Stimulated activated naive CD8-positive, alpha-beta T cell treated with anti-CD3 and anti-CD28 coated beads, Interleukin-15, Interleukin-2, amounts not matched to agents 100 ng/mL and 50 ng/mL, for 24 hours (primary cell): ENCODE data around the gene ELANE.
"Not testable (repeated sequence)": the region's sequence is repeated elsewhere in the genome, so short reads cannot be mapped to it uniquely, and the experiment has no call there.

Experiments used
- H3K27ac Mint-ChIP-seq: one replicate; pipeline ENCODE4 v1.8.0; 2021; ENCODE audit warnings: mild to moderate bottlenecking, mixed read lengths
- H3K27me3 Mint-ChIP-seq: one replicate; pipeline ENCODE4 v1.8.0; 2021; ENCODE audit warnings: mixed read lengths
- H3K36me3 Mint-ChIP-seq: one replicate; pipeline ENCODE4 v1.8.0; 2021; ENCODE audit warnings: low read depth, mixed read lengths
- H3K4me1 Mint-ChIP-seq: one replicate; pipeline ENCODE4 v1.8.0; 2021; ENCODE audit warnings: low read depth, mixed read lengths
- H3K4me3 Mint-ChIP-seq: one replicate; pipeline ENCODE4 v1.8.0; 2021; ENCODE audit warnings: mild to moderate bottlenecking, mixed read lengths
- H3K9me3 Mint-ChIP-seq: one replicate; pipeline ENCODE4 v1.8.0; 2021; ENCODE audit warnings: mixed read lengths

Gene ELANE

DNA sequence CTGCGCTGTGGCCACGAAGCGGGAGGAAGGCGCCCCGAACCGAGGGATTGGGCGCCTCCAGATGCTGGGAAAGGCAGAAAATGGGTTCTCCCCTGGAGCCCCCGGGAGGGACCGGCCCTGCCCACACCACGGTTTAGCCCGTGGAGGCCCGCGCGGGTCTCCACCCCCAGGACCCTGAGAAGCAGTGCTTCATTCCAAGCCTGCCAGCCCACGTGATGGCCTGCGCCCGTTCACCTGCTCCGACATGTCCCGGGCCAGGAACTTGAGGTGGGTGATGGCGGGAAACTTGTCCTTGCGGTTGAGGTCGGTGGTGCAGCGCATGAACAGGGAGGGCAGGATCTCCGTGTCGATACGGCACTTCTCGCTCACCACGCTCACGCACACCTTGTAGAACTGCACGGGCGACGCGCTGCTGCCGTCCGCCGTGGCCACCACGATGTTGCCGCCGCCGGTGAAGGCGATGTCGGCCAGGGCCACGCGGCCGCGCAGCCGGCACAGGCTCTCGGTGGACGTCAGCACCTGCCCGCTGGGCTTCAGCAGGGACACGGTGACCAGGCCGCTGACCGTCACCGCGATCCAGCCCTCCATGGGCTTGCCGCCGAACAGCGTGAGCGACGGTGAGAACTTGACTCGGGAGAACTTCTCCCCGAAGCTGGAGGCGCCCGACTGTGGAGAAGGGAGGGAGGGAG is 33.6 kb downstream of the ELANE start:
- Mint-ChIP-seq H3K4me3 (no peak overlapping the region), H3K4me1 (no peaks in the 10 kb centered on the region), H3K27me3 (no peaks in the 10 kb centered on the region), H3K36me3 (peaks cover 4% of the 10 kb centered on the region), H3K9me3 (no peaks in the 10 kb centered on the region), H3K27ac (no peak overlapping the region)

DNA sequence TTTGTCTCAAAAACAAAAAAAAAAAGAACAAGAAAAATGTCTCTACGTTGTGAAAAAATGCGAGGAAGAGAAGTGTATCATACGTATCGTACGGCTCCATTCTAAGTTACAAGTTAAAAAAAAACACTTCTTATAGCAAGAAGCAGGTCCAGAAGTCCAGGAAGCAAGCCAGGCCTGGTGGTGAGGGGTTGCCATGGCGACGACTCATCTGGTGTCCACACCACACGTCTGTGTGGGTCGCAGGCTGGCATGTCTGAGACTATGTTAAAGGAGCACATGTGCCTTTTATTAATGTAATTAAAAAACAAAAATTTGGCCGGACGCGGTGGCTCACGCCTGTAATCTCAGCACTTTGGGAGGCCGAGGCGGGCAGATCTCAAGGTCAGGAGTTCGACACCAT is 35.0 kb downstream of the ELANE start:
- Mint-ChIP-seq H3K27ac (no peak overlapping the region), H3K4me1 (peaks cover 5% of the 10 kb centered on the region), H3K27me3 (no peaks in the 10 kb centered on the region), H3K36me3 (no peaks in the 10 kb centered on the region), H3K4me3 (no peak overlapping the region), H3K9me3 (no peaks in the 10 kb centered on the region)

DNA sequence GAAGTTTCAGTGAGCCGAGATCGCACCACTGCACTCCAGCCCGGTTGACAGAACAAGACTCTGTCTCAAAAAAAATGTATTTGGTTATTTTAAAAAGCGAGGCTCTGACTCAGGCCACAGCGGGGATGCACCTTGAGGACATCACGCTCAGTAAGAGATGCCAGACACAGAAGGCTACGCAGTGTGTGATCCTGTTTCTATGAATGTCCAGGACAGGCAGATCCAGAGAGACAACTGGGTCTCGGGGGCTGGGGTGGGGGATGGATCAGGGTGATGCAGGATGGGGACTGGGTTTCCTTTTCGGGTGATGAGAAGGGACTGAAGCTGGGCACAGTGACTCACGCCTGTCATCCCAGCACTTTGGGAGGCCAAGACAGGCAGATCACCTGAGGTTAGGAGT is 35.5 kb downstream of the ELANE start:
- no peak overlapping the region for H3K27ac Mint-ChIP-seq
- no peaks in the 10 kb centered on the region for H3K27me3 Mint-ChIP-seq
- no peaks in the 10 kb centered on the region for H3K36me3 Mint-ChIP-seq
- H3K4me1 Mint-ChIP-seq, result peaks cover 5% of the 10 kb centered on the region
- H3K9me3 Mint-ChIP-seq, result no peaks in the 10 kb centered on the region
- H3K4me3 Mint-ChIP-seq, result no peak overlapping the region

DNA sequence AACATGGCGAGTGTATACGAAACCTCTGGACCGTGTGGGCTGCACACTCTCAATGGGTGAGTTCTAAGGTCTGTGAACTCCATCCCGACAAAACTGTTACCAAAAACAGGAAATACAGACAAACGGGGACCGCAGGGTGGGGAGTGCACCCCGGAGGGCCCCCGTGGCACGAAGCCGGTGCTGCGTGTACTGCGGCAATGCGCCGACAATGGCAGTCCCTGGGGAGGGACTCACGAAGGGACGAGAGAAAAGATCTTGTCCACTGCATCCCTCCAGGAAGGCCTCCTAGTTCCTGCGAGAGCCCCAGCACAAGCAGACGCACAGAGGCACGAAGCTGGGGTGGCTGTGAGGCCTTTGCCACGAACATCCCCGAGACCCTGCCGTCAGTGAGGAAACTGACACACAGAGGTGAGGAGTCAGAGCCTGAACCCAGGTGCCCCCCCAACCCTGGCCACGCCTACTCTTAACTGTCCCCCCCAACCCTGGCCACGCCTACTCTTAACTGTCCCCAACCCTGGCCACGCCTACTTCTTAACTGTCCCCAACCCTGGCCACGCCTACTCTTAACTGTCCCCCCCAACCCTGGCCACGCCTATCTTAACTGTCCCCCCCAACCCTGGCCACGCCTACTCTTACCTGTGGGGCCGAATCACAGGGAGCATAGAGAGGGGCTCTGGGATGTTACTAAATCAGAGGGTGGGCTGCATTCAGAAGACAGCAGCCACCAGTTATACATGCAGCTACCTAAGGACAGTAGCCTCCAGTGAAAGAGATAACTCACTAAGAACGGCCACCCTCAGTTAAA is 36.7 kb downstream of the ELANE start:
- Mint-ChIP-seq H3K27ac (no peak overlapping the region), H3K4me3 (no peak overlapping the region), H3K4me1 (peaks cover 13% of the 10 kb centered on the region), H3K27me3 (no peaks in the 10 kb centered on the region), H3K9me3 (no peaks in the 10 kb centered on the region), H3K36me3 (peaks cover 4% of the 10 kb centered on the region)

DNA sequence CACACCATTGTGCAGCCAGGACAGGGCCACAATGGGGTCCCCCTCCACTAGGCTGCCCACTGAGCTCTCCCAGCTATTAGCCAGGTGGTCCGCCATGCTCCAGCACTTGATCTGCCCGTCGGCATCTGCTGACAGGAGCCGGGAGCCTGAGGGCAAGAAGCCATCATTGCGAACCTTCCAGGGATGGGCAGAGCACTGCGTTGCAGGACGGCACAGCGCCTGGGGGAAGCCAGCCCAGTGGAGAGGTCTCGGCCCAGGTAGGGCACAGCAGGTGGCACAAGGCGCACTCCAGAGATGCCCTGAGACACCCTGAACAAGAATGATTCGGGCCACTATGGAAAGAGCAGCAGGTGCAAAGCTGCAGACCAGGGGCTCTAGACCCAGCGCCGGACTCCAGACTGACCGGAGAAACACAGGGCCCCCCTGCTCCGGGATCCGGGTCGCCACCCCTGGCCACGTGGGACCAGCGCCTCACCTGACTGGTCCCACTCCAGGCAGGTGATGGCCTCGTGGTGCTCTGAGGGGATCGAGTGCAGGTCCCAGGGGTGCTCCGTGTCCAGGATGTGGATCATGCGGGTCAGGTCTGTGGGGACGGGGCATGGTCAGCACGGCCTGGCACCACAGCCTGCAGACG is 37.7 kb downstream of the ELANE start:
- Mint-ChIP-seq H3K4me1 (peaks cover 15% of the 10 kb centered on the region), H3K4me3 (no peak overlapping the region), H3K27me3 (no peaks in the 10 kb centered on the region), H3K9me3 (no peaks in the 10 kb centered on the region), H3K27ac (no peak overlapping the region), H3K36me3 (peaks cover 4% of the 10 kb centered on the region)

DNA sequence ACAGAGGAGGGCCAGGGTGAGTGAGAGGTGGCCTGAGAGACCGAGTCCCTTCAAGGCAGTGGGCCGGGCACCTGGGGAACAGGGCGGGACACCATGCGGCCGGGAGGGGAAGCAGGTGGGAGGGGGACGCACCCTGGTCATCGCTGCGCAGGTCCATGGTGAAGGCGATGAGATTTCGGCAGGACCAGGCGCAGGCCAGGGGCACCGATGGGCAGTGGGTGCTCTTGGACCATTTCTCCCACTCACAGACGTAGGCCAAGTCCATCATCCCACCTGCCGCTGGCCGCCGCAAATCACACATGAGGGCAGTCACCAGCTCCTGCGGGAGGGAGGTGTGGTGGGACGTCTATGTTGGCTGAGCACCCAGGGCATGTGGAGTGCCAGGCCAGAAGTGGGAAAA is 38.7 kb downstream of the ELANE start:
- Mint-ChIP-seq H3K9me3 (no peaks in the 10 kb centered on the region), H3K27ac (no peak overlapping the region), H3K36me3 (peaks cover 4% of the 10 kb centered on the region), H3K4me3 (peak overlapping the region; percentile 57), H3K4me1 (peaks cover 15% of the 10 kb centered on the region), H3K27me3 (no peaks in the 10 kb centered on the region)

DNA sequence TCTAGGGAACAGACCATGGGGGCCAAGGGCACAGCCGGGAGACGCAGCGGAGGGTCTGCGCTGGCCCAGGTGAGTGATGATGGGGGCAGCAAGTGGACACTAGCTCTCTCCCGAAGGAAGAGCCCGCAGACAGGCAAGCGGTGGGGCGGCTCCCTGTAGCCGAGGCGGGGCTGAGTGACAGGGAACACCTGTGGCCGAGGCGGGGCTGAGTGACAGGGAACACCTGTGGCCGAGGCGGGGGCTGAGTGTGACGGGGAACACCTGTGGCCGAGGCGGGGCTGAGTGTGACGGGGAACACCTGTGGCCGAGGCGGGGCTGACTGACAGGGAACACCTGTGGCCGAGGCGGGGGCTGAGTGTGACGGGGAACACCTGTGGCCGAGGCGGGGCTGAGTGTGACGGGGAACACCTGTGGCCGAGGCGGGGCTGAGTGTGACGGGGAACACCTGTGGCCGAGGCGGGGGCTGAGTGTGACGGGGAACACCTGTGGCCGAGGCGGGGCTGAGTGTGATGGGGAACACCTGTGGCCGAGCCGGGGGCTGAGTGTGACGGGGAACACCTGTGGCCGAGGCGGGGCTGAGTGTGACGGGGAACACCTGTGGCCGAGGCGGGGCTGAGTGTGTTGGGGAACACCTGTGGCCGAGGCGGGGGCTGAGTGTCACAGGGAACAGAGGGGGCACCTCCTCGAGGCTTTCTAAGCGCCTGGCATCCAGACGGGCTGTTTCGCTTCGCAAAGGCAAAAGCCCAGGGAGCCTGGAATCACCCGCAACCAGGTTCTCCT is 39.5 kb downstream of the ELANE start:
- H3K36me3 Mint-ChIP-seq, H3K9me3 Mint-ChIP-seq, H3K27me3 Mint-ChIP-seq, H3K27ac Mint-ChIP-seq: not testable (repeated sequence)
- peak overlapping the region; percentile 79 for H3K4me3 Mint-ChIP-seq
- peaks cover 15% of the 10 kb centered on the region for H3K4me1 Mint-ChIP-seq

DNA sequence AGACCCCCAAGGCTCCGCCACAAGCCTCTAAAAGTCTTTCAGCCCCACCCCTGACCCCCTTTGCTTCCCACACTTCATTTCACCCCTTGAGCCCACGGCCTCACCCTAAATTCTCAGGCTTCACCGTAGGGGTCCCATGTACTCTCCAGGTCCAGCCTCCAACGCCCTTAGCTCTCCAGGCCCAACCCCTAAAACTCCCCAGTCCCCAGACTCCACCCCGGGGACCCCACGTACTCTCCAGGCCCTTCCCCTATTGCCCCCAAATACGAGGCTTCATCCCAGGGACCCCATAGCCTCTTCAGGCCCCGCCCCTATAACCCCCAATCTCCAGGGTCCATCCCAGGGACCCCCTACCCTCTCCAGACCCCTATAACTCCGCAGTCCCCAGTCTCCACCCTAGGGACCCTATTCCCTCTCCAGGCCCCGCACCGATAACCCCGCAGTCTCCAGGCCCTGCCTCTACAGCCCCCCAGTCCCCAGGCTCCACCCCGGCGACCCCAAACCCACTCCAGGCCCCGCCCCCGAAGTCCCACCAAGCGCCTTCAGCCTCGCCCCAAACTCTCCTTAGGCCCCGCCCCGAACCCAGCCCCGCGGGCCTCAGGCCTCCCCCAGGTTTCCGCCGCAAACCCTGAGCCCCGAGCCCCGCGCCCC is 40.3 kb downstream of the ELANE start:
- H3K4me3 Mint-ChIP-seq, result peak overlapping the region; percentile 79
- H3K36me3 Mint-ChIP-seq, result peaks cover 14% of the 10 kb centered on the region
- peak overlapping the region; percentile 83 for H3K27ac Mint-ChIP-seq
- H3K4me1 Mint-ChIP-seq, result peaks cover 15% of the 10 kb centered on the region
- no peaks in the 10 kb centered on the region for H3K9me3 Mint-ChIP-seq
- H3K27me3 Mint-ChIP-seq, result no peaks in the 10 kb centered on the region

DNA sequence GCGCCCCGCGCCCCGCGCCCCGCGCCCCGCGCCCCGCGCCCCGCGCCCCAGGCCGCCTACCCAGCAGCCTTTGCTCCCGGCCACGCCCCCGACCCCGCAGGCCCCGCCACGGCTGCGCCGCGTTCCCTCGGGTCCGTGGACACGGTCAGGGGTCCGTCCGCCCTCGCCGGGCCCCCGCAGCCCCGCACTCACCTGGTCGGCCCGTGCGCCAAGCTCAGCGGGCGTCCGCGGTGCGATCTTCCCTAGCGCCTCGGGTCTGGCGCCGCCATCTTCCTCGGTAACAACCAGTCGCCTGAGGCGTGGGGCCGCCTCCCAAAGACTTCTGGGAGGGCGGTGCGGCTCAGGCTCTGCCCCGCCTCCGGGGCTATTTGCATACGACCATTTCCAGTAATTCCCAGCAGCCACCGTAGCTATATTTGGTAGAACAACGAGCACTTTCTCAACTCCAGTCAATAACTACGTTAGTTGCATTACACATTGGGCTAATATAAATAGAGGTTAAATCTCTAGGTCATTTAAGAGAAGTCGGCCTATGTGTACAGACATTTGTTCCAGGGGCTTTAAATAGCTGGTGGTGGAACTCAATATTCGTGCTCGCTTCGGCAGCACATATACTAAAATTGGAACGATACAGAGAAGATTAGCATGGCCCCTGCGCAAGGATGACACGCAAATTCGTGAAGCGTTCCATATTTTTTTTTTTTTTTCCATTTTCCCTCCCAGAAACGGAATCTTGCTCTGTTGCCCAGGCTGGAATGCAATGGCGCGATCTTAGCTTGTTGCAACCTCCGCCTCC is 41.0 kb downstream of the ELANE start, which contains the start of the genes MED16 and RNU6-9:
Gene MED16, minus strand, starts transcription at position 294 of the 796 bp plus-strand sequence. CDS start 2,056 bp downstream, outside the sequence.
Gene RNU6-9, plus strand, starts transcription at position 591 of the 796 bp plus-strand sequence.
- no peaks in the 10 kb centered on the region for H3K27me3 Mint-ChIP-seq
- peaks cover 14% of the 10 kb centered on the region for H3K36me3 Mint-ChIP-seq
- peak within 1 kb of the TSS; percentile 84 for H3K4me3 Mint-ChIP-seq
- H3K9me3 Mint-ChIP-seq, result no peaks in the 10 kb centered on the region
- peaks cover 15% of the 10 kb centered on the region for H3K4me1 Mint-ChIP-seq
- peak within 1 kb of the TSS; percentile 99 for H3K27ac Mint-ChIP-seq

DNA sequence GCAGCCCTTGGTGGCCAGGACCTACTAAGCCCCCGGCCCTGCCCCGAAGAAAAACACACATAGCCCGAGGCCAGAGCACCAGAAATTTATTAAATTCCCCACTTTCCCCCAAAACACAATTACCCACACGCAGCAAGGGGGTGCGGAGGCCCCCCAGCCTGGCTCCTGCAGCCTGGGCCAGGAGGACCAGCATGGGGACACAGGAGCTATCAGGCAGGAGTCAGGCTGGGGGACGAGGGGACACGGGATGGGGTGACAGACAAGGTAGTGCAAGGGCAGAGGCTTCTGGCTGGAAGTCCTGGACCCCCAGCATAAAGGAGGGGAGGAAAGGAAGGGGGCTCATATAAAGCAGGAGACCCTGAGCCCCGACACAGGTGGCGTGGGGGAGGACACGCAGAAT is 44.3 kb downstream of the ELANE start:
- H3K27ac Mint-ChIP-seq, result no peak overlapping the region
- H3K27me3 Mint-ChIP-seq, result no peaks in the 10 kb centered on the region
- H3K4me3 Mint-ChIP-seq, result no peak overlapping the region
- H3K4me1 Mint-ChIP-seq, result peaks cover 11% of the 10 kb centered on the region
- no peaks in the 10 kb centered on the region for H3K9me3 Mint-ChIP-seq
- peaks cover 14% of the 10 kb centered on the region for H3K36me3 Mint-ChIP-seq

DNA sequence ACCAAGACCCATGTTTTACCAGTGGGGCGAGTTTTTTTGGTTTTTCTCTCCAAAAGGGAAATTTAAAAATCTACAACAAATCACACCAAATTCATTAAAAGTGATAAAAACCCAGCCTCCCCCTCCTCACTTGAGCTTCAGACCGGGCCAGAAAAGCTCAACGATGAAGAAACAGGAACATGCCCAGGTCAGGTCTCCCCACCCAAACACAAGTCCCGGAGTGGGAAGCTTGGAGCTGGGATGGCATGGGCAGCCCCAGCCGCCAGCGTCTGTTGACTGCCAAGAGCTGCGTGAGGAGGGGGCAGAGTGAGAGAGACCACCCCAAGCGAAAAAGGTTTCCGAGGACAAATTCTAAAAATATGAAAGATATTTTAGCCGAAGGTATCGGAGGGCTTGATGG is 44.9 kb downstream of the ELANE start:
- H3K27me3 Mint-ChIP-seq, result no peaks in the 10 kb centered on the region
- no peak overlapping the region for H3K27ac Mint-ChIP-seq
- H3K36me3 Mint-ChIP-seq, result peaks cover 14% of the 10 kb centered on the region
- H3K9me3 Mint-ChIP-seq, result no peaks in the 10 kb centered on the region
- no peak overlapping the region for H3K4me3 Mint-ChIP-seq
- H3K4me1 Mint-ChIP-seq, result peaks cover 11% of the 10 kb centered on the region

DNA sequence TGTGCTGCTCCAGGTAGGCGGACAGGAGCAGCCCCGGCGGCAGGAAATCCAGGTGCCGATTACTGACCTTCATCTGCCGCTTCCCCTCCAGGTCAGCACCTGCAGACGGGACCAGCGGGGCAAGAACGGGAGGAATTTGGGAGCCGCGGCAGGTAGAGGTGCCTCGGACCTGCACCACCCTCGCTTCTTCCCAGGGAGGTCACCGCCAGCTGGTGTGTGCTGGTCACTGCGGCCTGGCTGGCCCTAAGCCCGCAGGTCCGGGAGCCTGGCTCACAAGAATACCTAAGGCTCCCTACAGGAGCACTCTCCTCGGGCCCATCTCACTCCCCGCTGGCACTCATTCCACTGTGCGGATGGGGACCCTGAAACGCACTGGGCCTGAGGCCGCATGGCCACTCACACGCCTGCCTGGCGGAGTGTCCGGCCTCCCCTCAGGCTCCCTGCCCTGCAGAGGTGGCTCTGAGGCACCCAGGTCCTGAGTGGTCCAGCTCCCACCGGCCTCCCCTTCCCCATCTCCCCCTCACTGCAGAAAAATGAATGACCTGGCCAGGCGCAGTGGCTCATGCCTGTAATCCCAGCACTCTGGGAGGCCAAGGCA is 45.4 kb downstream of the ELANE start:
- Mint-ChIP-seq H3K4me3 (no peak overlapping the region), H3K27ac (no peak overlapping the region), H3K9me3 (no peaks in the 10 kb centered on the region)

DNA sequence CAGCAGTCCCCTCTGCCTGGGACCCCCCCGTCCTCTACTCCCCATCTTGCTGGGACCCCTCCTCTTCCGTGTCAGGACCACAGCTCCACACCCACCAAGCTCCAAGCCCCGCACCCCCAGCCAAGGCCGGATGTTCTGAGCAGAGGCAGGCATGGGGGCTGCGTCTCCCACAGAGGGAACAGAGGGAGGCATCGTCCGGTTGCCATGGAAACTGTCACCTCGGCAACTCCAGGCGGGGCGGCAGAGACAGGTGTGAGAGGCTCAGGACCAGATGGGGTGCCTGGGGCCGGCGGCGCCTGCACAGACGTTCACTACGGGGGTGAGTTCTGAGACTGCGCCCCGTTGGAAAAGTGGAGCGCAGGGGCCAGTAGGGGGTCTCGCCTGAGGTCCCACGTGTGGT is 46.6 kb downstream of the ELANE start:
- Mint-ChIP-seq H3K36me3 (peaks cover 11% of the 10 kb centered on the region), H3K27me3 (no peaks in the 10 kb centered on the region), H3K9me3 (no peaks in the 10 kb centered on the region), H3K27ac (no peak overlapping the region), H3K4me3 (no peak overlapping the region), H3K4me1 (peaks cover 3% of the 10 kb centered on the region)

More for the DNA sequence above, 45.4 kb downstream of the ELANE start:
- Mint-ChIP-seq H3K36me3 (peaks cover 14% of the 10 kb centered on the region), H3K27me3 (no peaks in the 10 kb centered on the region), H3K4me1 (peaks cover 11% of the 10 kb centered on the region)
